Suprapubic skin (tissue), 4 donors: Measurements from ENCODE around the gene NAALADL2.

Source experiments
- CTCF ChIP-seq, 2 donors: fragments of 200-600 bp in 1 of 2; fragments of 450-650 bp in 1 of 2; sonication (generic) in 1 of 2; IDR thresholded peaks; one replicate each; pipeline ENCODE4 v1.5.1; 2016 to 2019; ENCODE audit warnings: antibody characterized with exemption in 2 of 2, mild to moderate bottlenecking in 1 of 2, moderate library complexity in 1 of 2
- EP300 ChIP-seq: sonication (generic); formaldehyde crosslinking; IDR thresholded peaks from one replicate; pipeline ENCODE4 v1.6.1; 2017; ENCODE audit warnings: antibody characterized with exemption
- POLR2A ChIP-seq, 2 donors: fragments of 450-650 bp; IDR thresholded peaks; one replicate each; pipeline ENCODE4 v1.6.1; 2017; ENCODE audit warnings: antibody characterized with exemption in 2 of 2, mild to moderate bottlenecking in 2 of 2, moderate library complexity in 2 of 2
- POLR2AphosphoS5 ChIP-seq, 3 donors: sonication (generic); formaldehyde crosslinking; IDR thresholded peaks; one replicate each; pipeline ENCODE4 v1.6.1; 2017; ENCODE audit warnings: antibody characterized with exemption in 3 of 3

GRCh38 chr3:174940151-174940550 is 81.0 kb downstream of the NAALADL2 start:
- TF ChIP-seq CTCF (IDR thresholded peaks at IDR 0.05) (no peak), POLR2AphosphoS5 (IDR thresholded peaks at IDR 0.05) (no peak), EP300 (no peak), POLR2A (IDR thresholded peaks at IDR 0.05) (no peak)
